GM21360 (cell line): Measurements from ENCODE around the gene NKAIN2.
"Not testable (repeated sequence)": the region's sequence is repeated elsewhere in the genome, so short reads cannot be mapped to it uniquely, and the experiment has no call there.

Experiments used
- ATAC-seq: cut with Tn5 transposase; IDR thresholded peaks from one replicate; pipeline ENCODE4 v1.9.1; 2021; ENCODE audit warnings: mild to moderate bottlenecking, moderate library complexity; ENCODE audit not compliant: unreplicated experiment

NKAIN2 gene

GRCh38 chr6:124551711-124552233, 748.1 kb downstream of the NKAIN2 start:
- no peak for ATAC-seq

- no peak for ATAC-seq
These were observed 754.2 kb downstream of the NKAIN2 start for GRCh38 chr6:124557873-124558272.

- not testable (repeated sequence) for ATAC-seq
These were observed 756.4 kb downstream of the NKAIN2 start for GRCh38 chr6:124560078-124560477.

- ATAC-seq = no peak
These were observed 757.4 kb downstream of the NKAIN2 start for GRCh38 chr6:124560873-124561567.

- no peak for ATAC-seq
These were observed 758.0 kb downstream of the NKAIN2 start for GRCh38 chr6:124561635-124562130.

- ATAC-seq = not testable (repeated sequence)
These were observed 760.5 kb downstream of the NKAIN2 start for GRCh38 chr6:124564125-124564524.

GRCh38 chr6:124567401-124567800, 763.7 kb downstream of the NKAIN2 start:
- no peak for ATAC-seq

GRCh38 chr6:124573953-124574352, 770.3 kb downstream of the NKAIN2 start:
- no peak for ATAC-seq

GRCh38 chr6:124577734-124578281, 774.1 kb downstream of the NKAIN2 start:
- no peak for ATAC-seq

GRCh38 chr6:124590001-124590400, 786.3 kb downstream of the NKAIN2 start:
- ATAC-seq = no peak

- no peak for ATAC-seq
These were observed 796.0 kb downstream of the NKAIN2 start for GRCh38 chr6:124599656-124600055.

- no peak for ATAC-seq
These were observed 801.1 kb downstream of the NKAIN2 start for GRCh38 chr6:124604719-124605118.

- no peak for ATAC-seq
These were observed 803.5 kb downstream of the NKAIN2 start for GRCh38 chr6:124607119-124607627.

- no peak for ATAC-seq
These were observed 809.4 kb downstream of the NKAIN2 start for GRCh38 chr6:124613031-124613430.

GRCh38 chr6:124622351-124622750, 818.7 kb downstream of the NKAIN2 start:
- ATAC-seq = no peak

GRCh38 chr6:124633655-124634054, 830.0 kb downstream of the NKAIN2 start:
- no peak for ATAC-seq

GRCh38 chr6:124640432-124640831, 836.8 kb downstream of the NKAIN2 start:
- ATAC-seq = no peak

GRCh38 chr6:124655866-124656265, 852.2 kb downstream of the NKAIN2 start:
- ATAC-seq = no peak

GRCh38 chr6:124658053-124658452, 854.4 kb downstream of the NKAIN2 start:
- no peak for ATAC-seq

GRCh38 chr6:124659427-124659826, 855.8 kb downstream of the NKAIN2 start:
- ATAC-seq = no peak

GRCh38 chr6:124660185-124660584, 856.5 kb downstream of the NKAIN2 start:
- no peak for ATAC-seq

GRCh38 chr6:124661097-124661661, 857.5 kb downstream of the NKAIN2 start:
- no peak for ATAC-seq
